Measurements from ENCODE around the gene XPOT. TPM values are rescaled to one million over a fixed set of nuclear protein-coding genes. Genes with fewer than 3 reads are reported as not detected.

XPOT gene
- total and polyA plus RNA-seq, 9 donors, result 24.1 to 48.6 (median 37.7) TPM

DNA sequence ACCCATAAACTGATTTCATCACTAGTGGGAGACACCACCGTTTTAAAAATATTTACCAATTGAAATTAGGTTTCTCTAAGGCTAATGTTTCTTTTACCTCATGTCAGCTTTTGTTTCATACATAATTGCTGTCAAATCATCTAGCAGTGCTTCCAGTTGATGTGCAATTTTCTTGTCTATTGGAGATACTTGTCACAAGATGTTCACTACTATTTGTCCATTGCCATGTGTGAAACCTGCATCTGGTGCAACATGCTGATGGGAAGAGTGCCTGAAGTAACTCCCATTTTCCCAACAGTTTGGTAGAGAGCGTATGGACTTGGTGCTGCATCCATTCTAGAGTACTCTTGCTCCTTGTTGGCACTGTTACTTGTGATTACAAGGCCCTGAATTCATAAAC, 9.7 kb downstream of the XPOT start:
- DNase-seq, result no peak
- no CpG with 5 or more reads among the region's 2 CpGs for WGBS (ENCODE audit: insufficient coverage)
- Histone ChIP-seq H3K9me3 (replicated peaks; ENCODE audit: control insufficient read depth, low read depth, low read length) (no peaks in the 10 kb centered on the region), H3K36me3 (ENCODE audit: control insufficient read depth, insufficient read depth, low read length) (peaks cover 40% of the 10 kb centered on the region), H3K27ac (ENCODE audit: low read length) (no peak overlapping the region), H3K4me1 (ENCODE audit: control insufficient read depth, insufficient read depth, low read length) (no peaks in the 10 kb centered on the region), H3K4me3 (ENCODE audit: low read length) (no peak overlapping the region), H3K27me3 (ENCODE audit: control insufficient read depth, insufficient read depth, low read length) (no peaks in the 10 kb centered on the region)

DNA sequence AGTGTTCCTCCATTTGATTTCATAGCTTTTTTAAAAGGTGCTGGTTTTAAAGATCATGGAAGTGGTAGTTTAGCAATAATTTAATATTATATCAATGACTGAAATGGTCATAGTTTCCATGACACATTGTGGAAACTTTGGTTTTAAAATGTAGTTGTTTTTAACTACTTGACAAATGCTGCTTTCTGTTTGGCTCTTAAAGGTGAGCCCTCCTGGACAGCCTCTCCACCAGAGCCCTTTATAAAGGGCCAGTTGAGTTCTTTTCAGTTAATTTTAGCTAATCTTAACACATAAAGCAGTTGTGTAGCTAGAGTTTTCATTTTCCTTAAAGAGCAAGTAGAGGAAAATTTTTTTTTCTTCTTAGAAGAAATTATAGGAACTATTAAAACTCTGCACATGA, 14.0 kb downstream of the XPOT start:
- Histone ChIP-seq H3K4me1 (ENCODE audit: control insufficient read depth, insufficient read depth, low read length) (no peaks in the 10 kb centered on the region), H3K27me3 (ENCODE audit: control insufficient read depth, insufficient read depth, low read length) (no peaks in the 10 kb centered on the region), H3K4me3 (ENCODE audit: low read length) (no peak overlapping the region), H3K36me3 (ENCODE audit: control insufficient read depth, insufficient read depth, low read length) (peaks cover 33% of the 10 kb centered on the region), H3K9me3 (replicated peaks; ENCODE audit: control insufficient read depth, low read depth, low read length) (no peaks in the 10 kb centered on the region), H3K27ac (ENCODE audit: low read length) (no peak overlapping the region)
- no peak for DNase-seq

DNA sequence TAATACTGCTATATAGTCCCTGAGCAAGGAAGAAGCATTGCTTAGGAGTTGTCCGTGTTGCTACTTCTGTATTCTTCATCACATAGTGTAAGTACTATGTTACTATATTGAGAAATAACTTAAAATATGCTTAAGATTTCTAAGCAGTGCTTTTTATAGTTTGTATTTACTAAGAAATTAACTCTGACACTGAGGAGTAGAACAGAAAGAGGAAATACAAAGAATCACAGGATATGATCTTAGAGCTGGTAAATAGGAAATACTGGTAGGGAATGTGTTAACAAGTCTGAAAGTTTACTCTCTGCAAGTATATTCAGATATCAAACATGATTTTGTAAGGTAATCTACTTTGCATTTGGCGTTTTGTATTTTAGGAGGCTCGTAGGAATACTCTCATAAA, 15.5 kb downstream of the XPOT start:
- DNase-seq, result no peak
- Histone ChIP-seq H3K4me1 (ENCODE audit: control insufficient read depth, insufficient read depth, low read length) (no peaks in the 10 kb centered on the region), H3K4me3 (ENCODE audit: low read length) (no peak overlapping the region), H3K27me3 (ENCODE audit: control insufficient read depth, insufficient read depth, low read length) (no peaks in the 10 kb centered on the region), H3K36me3 (ENCODE audit: control insufficient read depth, insufficient read depth, low read length) (peaks cover 39% of the 10 kb centered on the region), H3K27ac (ENCODE audit: low read length) (no peak overlapping the region), H3K9me3 (replicated peaks; ENCODE audit: control insufficient read depth, low read depth, low read length) (no peaks in the 10 kb centered on the region)
- no CpG with 5 or more reads among the region's 3 CpGs for whole genome bisulfite sequencing (ENCODE audit: insufficient coverage)

DNA sequence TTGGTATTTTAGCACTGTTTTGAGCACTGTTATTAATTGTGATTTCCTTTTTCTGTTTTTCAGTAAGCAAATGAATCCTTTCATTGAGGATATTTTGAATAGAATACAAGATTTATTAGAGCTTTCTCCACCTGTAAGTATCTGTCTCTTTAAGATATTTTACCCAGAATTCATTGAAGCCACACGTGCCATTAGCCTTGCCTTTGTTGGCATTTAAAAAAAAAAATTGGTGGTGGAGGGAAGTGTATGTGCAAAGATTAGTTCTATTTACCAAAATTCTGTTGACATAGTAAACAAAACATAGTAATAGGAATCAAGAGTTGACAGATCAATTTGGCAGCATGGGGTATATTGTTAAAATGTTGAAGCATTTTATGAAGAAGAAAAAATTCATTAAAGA, 23.8 kb downstream of the XPOT start:
- Histone ChIP-seq H3K4me3 (ENCODE audit: low read length) (no peak overlapping the region), H3K27ac (ENCODE audit: low read length) (no peak overlapping the region), H3K9me3 (replicated peaks; ENCODE audit: control insufficient read depth, low read depth, low read length) (no peaks in the 10 kb centered on the region), H3K4me1 (ENCODE audit: control insufficient read depth, insufficient read depth, low read length) (no peaks in the 10 kb centered on the region), H3K27me3 (ENCODE audit: control insufficient read depth, insufficient read depth, low read length) (no peaks in the 10 kb centered on the region), H3K36me3 (ENCODE audit: control insufficient read depth, insufficient read depth, low read length) (peaks cover 58% of the 10 kb centered on the region)
- no peak for DNase-seq
- no CpG with 5 or more reads among the region's 1 CpG for WGBS (ENCODE audit: insufficient coverage)

DNA sequence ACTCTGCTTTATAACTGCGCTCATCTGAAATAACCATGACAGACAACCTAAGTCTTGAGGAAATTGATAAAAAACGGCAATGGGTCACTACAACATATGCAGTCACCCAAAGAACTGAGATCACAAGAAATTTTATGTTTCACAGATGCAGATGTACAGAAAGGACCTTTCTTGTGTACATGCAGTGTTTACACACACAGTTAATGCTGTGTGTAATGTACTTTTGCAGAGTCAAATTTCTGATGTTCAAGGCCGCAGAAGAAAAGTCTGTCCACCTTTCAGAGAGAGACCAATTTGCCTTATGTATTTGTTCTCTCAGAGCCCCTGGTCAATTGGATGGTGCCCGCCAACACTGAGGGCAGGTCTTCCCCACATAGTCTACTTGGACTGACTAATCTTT, 24.8 kb downstream of the XPOT start:
- 100% methylated on average over 1 of the region's 4 CpGs for WGBS (ENCODE audit: insufficient coverage)
- H3K9me3 ChIP-seq (replicated peaks; ENCODE audit: control insufficient read depth, low read depth, low read length), result no peaks in the 10 kb centered on the region
- no peak for DNase-seq
- H3K27me3 ChIP-seq (ENCODE audit: control insufficient read depth, insufficient read depth, low read length), result no peaks in the 10 kb centered on the region
- no peak overlapping the region for H3K27ac ChIP-seq (ENCODE audit: low read length)
- peaks cover 55% of the 10 kb centered on the region for H3K36me3 ChIP-seq (ENCODE audit: control insufficient read depth, insufficient read depth, low read length)
- no peak overlapping the region for H3K4me3 ChIP-seq (ENCODE audit: low read length)
- no peaks in the 10 kb centered on the region for H3K4me1 ChIP-seq (ENCODE audit: control insufficient read depth, insufficient read depth, low read length)

DNA sequence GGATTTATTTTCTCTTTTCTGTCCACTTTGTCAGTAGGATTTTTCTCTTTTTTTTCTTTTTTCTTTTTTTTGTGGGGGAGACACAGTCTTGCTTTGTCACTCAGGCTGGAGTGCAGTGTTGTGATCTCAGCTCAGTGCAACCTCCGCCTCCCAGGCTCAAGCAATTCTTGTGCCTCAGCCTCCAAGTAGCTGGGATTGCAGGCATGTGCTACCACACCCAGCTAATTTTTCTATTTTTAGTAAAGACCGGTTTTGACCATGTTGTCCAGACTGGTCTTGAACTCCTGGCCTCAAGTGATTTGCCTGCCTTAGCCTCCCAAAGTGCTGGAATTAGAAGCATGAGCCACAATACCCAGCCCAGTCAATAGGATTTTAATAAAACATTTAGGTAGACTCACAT, 26.7 kb downstream of the XPOT start:
- no peak for DNase-seq
- no CpG with 5 or more reads among the region's 2 CpGs for WGBS (ENCODE audit: insufficient coverage)
- no peak overlapping the region for H3K4me3 ChIP-seq (ENCODE audit: low read length)

DNA sequence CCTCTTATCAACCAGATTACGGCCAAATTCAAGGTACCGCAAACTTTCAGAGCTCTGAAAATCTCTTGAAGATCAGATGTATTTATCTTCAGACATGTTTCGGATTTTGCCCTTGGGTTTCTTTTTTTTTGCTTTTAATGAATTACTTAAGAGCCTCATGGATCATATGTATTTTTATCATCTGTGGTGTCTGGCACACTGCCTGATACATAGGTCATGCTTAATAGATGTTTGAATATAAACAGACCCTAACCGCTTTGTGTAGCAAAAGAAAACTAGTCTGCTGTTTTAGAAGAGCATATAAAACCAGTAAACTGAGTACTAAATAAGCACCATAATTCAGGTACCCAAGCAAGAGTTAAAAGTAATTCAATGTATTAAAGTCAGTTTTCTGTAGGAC, 27.6 kb downstream of the XPOT start:
- Histone ChIP-seq H3K36me3 (ENCODE audit: control insufficient read depth, insufficient read depth, low read length) (peaks cover 54% of the 10 kb centered on the region), H3K9me3 (replicated peaks; ENCODE audit: control insufficient read depth, low read depth, low read length) (no peaks in the 10 kb centered on the region), H3K27ac (ENCODE audit: low read length) (no peak overlapping the region), H3K4me3 (ENCODE audit: low read length) (no peak overlapping the region), H3K4me1 (ENCODE audit: control insufficient read depth, insufficient read depth, low read length) (no peaks in the 10 kb centered on the region), H3K27me3 (ENCODE audit: control insufficient read depth, insufficient read depth, low read length) (no peaks in the 10 kb centered on the region)
- no peak for DNase-seq
- no CpG with 5 or more reads among the region's 4 CpGs for WGBS (ENCODE audit: insufficient coverage)

More for the DNA sequence above, 26.7 kb downstream of the XPOT start:
- no peaks in the 10 kb centered on the region for H3K9me3 ChIP-seq (replicated peaks; ENCODE audit: control insufficient read depth, low read depth, low read length)
- H3K27me3 ChIP-seq (ENCODE audit: control insufficient read depth, insufficient read depth, low read length), result no peaks in the 10 kb centered on the region
- no peak overlapping the region for H3K27ac ChIP-seq (ENCODE audit: low read length)
- peaks cover 55% of the 10 kb centered on the region for H3K36me3 ChIP-seq (ENCODE audit: control insufficient read depth, insufficient read depth, low read length)
- no peaks in the 10 kb centered on the region for H3K4me1 ChIP-seq (ENCODE audit: control insufficient read depth, insufficient read depth, low read length)

DNA sequence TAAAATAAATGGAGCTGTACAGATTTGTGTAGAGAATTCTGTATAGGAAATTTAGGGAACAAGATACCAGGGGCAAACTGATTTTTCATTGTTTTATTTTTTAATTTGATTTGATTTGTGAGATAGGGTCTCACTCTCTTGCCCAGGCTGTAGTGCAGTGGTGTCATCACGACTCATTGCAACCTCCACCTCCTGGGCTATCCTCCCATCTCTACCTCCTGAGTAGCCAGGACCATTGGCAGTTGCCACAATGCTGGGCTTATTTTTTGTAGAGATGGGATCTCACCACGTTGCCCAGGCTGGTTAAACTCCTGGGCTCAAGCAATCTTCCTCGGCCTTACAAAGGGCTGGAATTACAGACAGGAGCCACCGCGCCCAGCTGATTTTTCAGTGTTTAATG, 29.7 kb downstream of the XPOT start:
- DNase-seq, result no peak
- H3K36me3 ChIP-seq (ENCODE audit: control insufficient read depth, insufficient read depth, low read length), result peaks cover 53% of the 10 kb centered on the region

DNA sequence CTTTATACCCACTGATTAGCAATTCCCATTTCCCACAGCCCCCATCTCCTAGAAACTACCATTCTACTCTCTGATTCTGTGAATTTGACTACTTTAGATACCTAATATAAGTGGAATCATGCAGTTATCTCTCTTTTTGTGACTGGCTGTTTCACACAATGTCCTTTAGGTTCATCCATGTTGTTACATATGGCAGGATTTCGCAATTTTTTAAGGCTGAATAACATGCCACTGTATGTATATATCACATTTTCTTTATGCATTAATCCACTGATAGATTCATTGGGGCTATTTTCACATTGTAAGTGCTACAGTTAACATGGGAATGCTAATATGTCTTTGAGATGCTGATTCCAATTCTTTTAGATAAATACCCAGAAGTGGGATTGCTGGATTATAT, 35.9 kb downstream of the XPOT start:
- no peaks in the 10 kb centered on the region for H3K9me3 ChIP-seq (replicated peaks; ENCODE audit: control insufficient read depth, low read depth, low read length)
- H3K27me3 ChIP-seq (ENCODE audit: control insufficient read depth, insufficient read depth, low read length), result no peaks in the 10 kb centered on the region
- no CpG with 5 or more reads among the region's 1 CpG for WGBS (ENCODE audit: insufficient coverage)
- no peak overlapping the region for H3K4me3 ChIP-seq (ENCODE audit: low read length)
- H3K27ac ChIP-seq (ENCODE audit: low read length), result no peak overlapping the region
- H3K4me1 ChIP-seq (ENCODE audit: control insufficient read depth, insufficient read depth, low read length), result no peaks in the 10 kb centered on the region
- no peak for DNase-seq
- peaks cover 43% of the 10 kb centered on the region for H3K36me3 ChIP-seq (ENCODE audit: control insufficient read depth, insufficient read depth, low read length)

More for the DNA sequence above, 29.7 kb downstream of the XPOT start:
- H3K4me1 ChIP-seq (ENCODE audit: control insufficient read depth, insufficient read depth, low read length), result no peaks in the 10 kb centered on the region
- no peak overlapping the region for H3K27ac ChIP-seq (ENCODE audit: low read length)
- H3K9me3 ChIP-seq (replicated peaks; ENCODE audit: control insufficient read depth, low read depth, low read length), result no peaks in the 10 kb centered on the region
- WGBS (ENCODE audit: insufficient coverage), result 100% methylated on average over 2 of the region's 5 CpGs
- H3K4me3 ChIP-seq (ENCODE audit: low read length), result no peak overlapping the region
- no peaks in the 10 kb centered on the region for H3K27me3 ChIP-seq (ENCODE audit: control insufficient read depth, insufficient read depth, low read length)

DNA sequence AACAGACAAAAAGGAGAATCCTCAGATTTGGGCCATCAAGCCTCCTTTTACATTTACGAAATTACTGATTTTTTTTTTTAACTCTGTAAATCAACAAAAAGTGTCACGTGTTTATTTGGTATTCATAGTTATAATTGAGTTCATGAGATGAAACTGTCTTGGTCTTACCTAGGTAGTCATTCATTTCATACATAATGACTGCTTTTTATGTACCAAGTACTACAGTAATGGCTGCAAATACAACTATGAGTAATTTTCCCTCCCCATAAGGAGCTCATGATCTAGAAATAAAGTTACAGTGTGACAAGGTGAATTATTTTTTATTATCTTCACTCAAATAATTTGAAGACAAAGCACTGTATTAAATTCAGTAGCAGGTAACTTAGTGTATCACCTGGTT, 41.3 kb downstream of the XPOT start:
- WGBS (ENCODE audit: insufficient coverage), result no CpG with 5 or more reads among the region's 2 CpGs
- Histone ChIP-seq H3K4me3 (ENCODE audit: low read length) (no peak overlapping the region), H3K9me3 (replicated peaks; ENCODE audit: control insufficient read depth, low read depth, low read length) (no peaks in the 10 kb centered on the region), H3K36me3 (ENCODE audit: control insufficient read depth, insufficient read depth, low read length) (peaks cover 30% of the 10 kb centered on the region), H3K4me1 (ENCODE audit: control insufficient read depth, insufficient read depth, low read length) (no peaks in the 10 kb centered on the region), H3K27ac (ENCODE audit: low read length) (no peak overlapping the region), H3K27me3 (ENCODE audit: control insufficient read depth, insufficient read depth, low read length) (no peaks in the 10 kb centered on the region)
- DNase-seq, result no peak

DNA sequence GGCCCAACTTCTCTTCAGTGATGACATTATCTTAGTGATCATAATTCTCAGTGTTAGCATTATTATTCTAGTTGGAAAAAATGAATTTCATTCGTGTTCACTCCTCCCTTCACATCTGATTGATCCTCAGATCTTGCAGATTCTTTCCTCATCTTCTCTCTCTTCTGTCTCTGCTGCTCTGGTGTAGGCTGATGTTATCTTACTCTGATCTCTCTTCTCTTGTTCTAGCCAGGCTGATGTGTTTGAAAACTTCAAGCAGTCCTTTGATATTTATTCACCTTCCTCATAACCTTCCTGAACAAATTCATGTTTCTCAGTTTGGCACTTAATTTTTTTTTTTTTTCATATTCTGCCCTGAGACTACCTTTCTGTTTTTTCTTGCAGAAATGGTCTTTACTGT, 42.1 kb downstream of the XPOT start:
- DNase-seq, result no peak
- WGBS (ENCODE audit: insufficient coverage), result no CpG with 5 or more reads among the region's 1 CpG
- Histone ChIP-seq H3K9me3 (replicated peaks; ENCODE audit: control insufficient read depth, low read depth, low read length) (no peaks in the 10 kb centered on the region), H3K36me3 (ENCODE audit: control insufficient read depth, insufficient read depth, low read length) (peaks cover 30% of the 10 kb centered on the region), H3K4me1 (ENCODE audit: control insufficient read depth, insufficient read depth, low read length) (peaks cover 4% of the 10 kb centered on the region), H3K27me3 (ENCODE audit: control insufficient read depth, insufficient read depth, low read length) (no peaks in the 10 kb centered on the region), H3K27ac (ENCODE audit: low read length) (no peak overlapping the region), H3K4me3 (ENCODE audit: low read length) (no peak overlapping the region)

Data from muscle of leg (tissue), 11 donors.